ENCODE results near the gene GPATCH3. TPM values are rescaled to one million over a fixed set of nuclear protein-coding genes. Genes with fewer than 3 reads are reported as not detected.
A peak's percentile ranks its signal among the peaks of the same experiment; 100 is the strongest.

Gene GPATCH3
- total and polyA plus RNA-seq, 2 donors from 2014 or later: 15.8 TPM

- peak; percentile 89 for FAIRE-seq
- H3K4me3 ChIP-seq (ENCODE audit: low read length in 3 of 3): peak overlapping the region; percentile 75 to 87 (median 86)
- no peaks in the 10 kb centered on the region for H3K27me3 ChIP-seq (ENCODE audit: control insufficient read depth, insufficient read depth, low read length)
- intact Hi-C loops (cut with DNase I): no loop called here
- no peaks in the 10 kb centered on the region for H3K9me3 ChIP-seq (ENCODE audit: control insufficient read depth in 2 of 3, insufficient read depth in 1 of 3, low read length in 3 of 3)
- peak; percentile 98 to 99 (median 99) for DNase-seq
- H3K9ac ChIP-seq (ENCODE audit: low read length in 3 of 3): peak overlapping the region; percentile 47 to 98 (median 98)
- H3K4me1 ChIP-seq (ENCODE audit: control insufficient read depth in 2 of 3, insufficient read depth in 2 of 3, low read depth in 1 of 3, low read length in 3 of 3): peaks cover 0 to 5% (median 0%) of the 10 kb centered on the region in 3 donors
- H3K36me3 ChIP-seq (ENCODE audit: control insufficient read depth in 2 of 3, insufficient read depth in 3 of 3, low read length in 3 of 3): no peaks in the 10 kb centered on the region
- peak overlapping the region; percentile 97 to 100 for H3K27ac ChIP-seq (ENCODE audit: low read depth in 2 of 2, low read length in 2 of 2)
- TF ChIP-seq CTCF (IDR thresholded peaks at IDR 0.05; ENCODE audit: borderline replicate concordance, extremely low read depth, insufficient read depth): no peak
These were observed 35.4 kb downstream of the GPATCH3 start for GRCh38 chr1:26864610-26865480.

GRCh38 chr1:26863685-26864077, 36.6 kb downstream of the GPATCH3 start:
- H3K4me1 ChIP-seq (ENCODE audit: control insufficient read depth in 2 of 3, insufficient read depth in 2 of 3, low read depth in 1 of 3, low read length in 3 of 3): peaks cover 0 to 5% (median 0%) of the 10 kb centered on the region in 3 donors
- H3K36me3 ChIP-seq (ENCODE audit: control insufficient read depth in 2 of 3, insufficient read depth in 3 of 3, low read length in 3 of 3): no peaks in the 10 kb centered on the region
- no peaks in the 10 kb centered on the region for H3K9me3 ChIP-seq (ENCODE audit: control insufficient read depth in 2 of 3, insufficient read depth in 1 of 3, low read length in 3 of 3)
- DNase-seq: peak in 2 of 5 donors; percentile 51 to 76
- TF ChIP-seq CTCF (IDR thresholded peaks at IDR 0.05; ENCODE audit: borderline replicate concordance, extremely low read depth, insufficient read depth): no peak
- H3K4me3 ChIP-seq (ENCODE audit: low read length in 3 of 3): no peak overlapping the region
- H3K9ac ChIP-seq (ENCODE audit: low read length in 3 of 3): no peak overlapping the region
- intact Hi-C loops (cut with DNase I): no loop called here
- no peak for FAIRE-seq
- H3K27me3 ChIP-seq (ENCODE audit: control insufficient read depth, insufficient read depth, low read length): no peaks in the 10 kb centered on the region
- no peak overlapping the region for H3K27ac ChIP-seq (ENCODE audit: low read depth in 2 of 2, low read length in 2 of 2)

GRCh38 chr1:26862781-26863684, 37.2 kb downstream of the GPATCH3 start, which contains the start of gene SFN:
SFN (plus strand) TSS chr1:26863149; CDS start chr1:26863213, 64 bp downstream.
- H3K36me3 ChIP-seq (ENCODE audit: control insufficient read depth in 2 of 3, insufficient read depth in 3 of 3, low read length in 3 of 3): no peaks in the 10 kb centered on the region
- FAIRE-seq: no peak
- no peaks in the 10 kb centered on the region for H3K27me3 ChIP-seq (ENCODE audit: control insufficient read depth, insufficient read depth, low read length)
- intact Hi-C loops (cut with DNase I): no loop called here
- no peaks in the 10 kb centered on the region for H3K9me3 ChIP-seq (ENCODE audit: control insufficient read depth in 2 of 3, insufficient read depth in 1 of 3, low read length in 3 of 3)
- H3K27ac ChIP-seq (ENCODE audit: low read depth in 2 of 2, low read length in 2 of 2): no peak within 1 kb of the TSS
- TF ChIP-seq CTCF (IDR thresholded peaks at IDR 0.05; ENCODE audit: borderline replicate concordance, extremely low read depth, insufficient read depth): no peak
- no peak within 1 kb of the TSS for H3K9ac ChIP-seq (ENCODE audit: low read length in 3 of 3)
- peak within 1 kb of the TSS in 1 of 3 donors; percentile 87 for H3K4me3 ChIP-seq (ENCODE audit: low read length in 3 of 3)
- DNase-seq: peak; percentile 22 to 93 (median 45)
- H3K4me1 ChIP-seq (ENCODE audit: control insufficient read depth in 2 of 3, insufficient read depth in 2 of 3, low read depth in 1 of 3, low read length in 3 of 3): peaks cover 0 to 5% (median 0%) of the 10 kb centered on the region in 3 donors
